Panc1 (cell line): ENCODE results near the gene NR3C1. TPM values are rescaled to one million over a fixed set of nuclear protein-coding genes. Genes with fewer than 3 reads are reported as not detected.

Source experiments
- ATAC-seq: fragments of 200-7000 bp; cut with Tn5 transposase; 2 replicates; pipeline ENCODE4 v1.9.1; 2020; ENCODE audit warnings: mild to moderate bottlenecking, moderate library complexity
- BruUV-seq: library from RNA; stranded (reverse); fragments of 400-500 nt; replicated peaks from 2 replicates; lab custom pipeline; 2021; lab: Mats Ljungman, UMichigan
- CTCF ChIA-PET: fragments of 300-600 bp; sonication (Branson Sonifier 250); formaldehyde crosslinking; loops from one replicate; lab custom pipeline; 2022; ENCODE audit warnings: antibody characterized with exemption; lab: Charles Lee
- POLR2A ChIA-PET: fragments of 300-600 bp; sonication (Branson Sonifier 250); formaldehyde crosslinking; loops from one replicate; lab custom pipeline; 2022; ENCODE audit warnings: antibody characterized with exemption; lab: Charles Lee
- DNase-seq: peaks from one replicate; pipeline ENCODE4 v3.0.0-alpha.2; 2010; ENCODE audit warnings: low read depth, low spot score
- H3K27ac ChIP-seq: 2 replicates; pipeline ENCODE4 v1.5.1; 2011; ENCODE audit warnings: mild to moderate bottlenecking, low read length, inconsistent platforms
- H3K27me3 ChIP-seq: fragments of 200-500 bp; sonication (Bioruptor generic); 2 replicates; pipeline ENCODE4 v1.6.0; 2014; ENCODE audit warnings: low read length, inconsistent platforms; ENCODE audit not compliant: control insufficient read depth, insufficient read depth
- H3K36me3 ChIP-seq: fragments of 200-500 bp; sonication (Bioruptor generic); 2 replicates; pipeline ENCODE4 v1.5.1; 2014; ENCODE audit warnings: inconsistent platforms, mild to moderate bottlenecking, low read length, moderate library complexity; ENCODE audit not compliant: control insufficient read depth, insufficient read depth
- H3K4me1 ChIP-seq: 2 replicates; pipeline ENCODE4 v1.5.1; 2011; ENCODE audit warnings: inconsistent platforms, mild to moderate bottlenecking, low read length, moderate library complexity; ENCODE audit not compliant: control insufficient read depth, insufficient read depth
- H3K4me3 ChIP-seq, 2 experiments: 2 replicates each; pipeline ENCODE4 v1.5.1; 2011 to 2012; ENCODE audit warnings: low read depth in 2 of 2, low read length in 2 of 2, mild to moderate bottlenecking in 2 of 2, inconsistent platforms in 1 of 2, moderate library complexity in 1 of 2
- H3K9me3 ChIP-seq: fragments of 200-500 bp; sonication (Bioruptor generic); 2 replicates; pipeline ENCODE4 v1.5.1; 2014; ENCODE audit warnings: low read depth, mild to moderate bottlenecking, inconsistent platforms, low read length, moderate library complexity; ENCODE audit not compliant: control insufficient read depth, insufficient read depth
- CTCF ChIP-seq: fragments of 450-650 bp; IDR thresholded peaks from 2 replicates; pipeline ENCODE4 v1.5.1; 2017; ENCODE audit warnings: mild to moderate bottlenecking
- POLR2AphosphoS5 ChIP-seq: IDR thresholded peaks from 2 replicates; pipeline ENCODE4 v1.6.1; 2012; ENCODE audit warnings: mild to moderate bottlenecking, low read depth, low read length, moderate library complexity
- SIN3A ChIP-seq: IDR thresholded peaks from 2 replicates; pipeline ENCODE4 v1.6.1; 2012; ENCODE audit warnings: low read depth, mild to moderate bottlenecking, low read length, moderate library complexity, borderline replicate concordance; ENCODE audit not compliant: insufficient read depth
- TCF7L2 ChIP-seq: IDR thresholded peaks from 2 replicates; pipeline ENCODE4 v1.6.1; 2011; ENCODE audit warnings: mild to moderate bottlenecking, low read depth, low read length, inconsistent platforms
- in situ Hi-C: cut with HindIII; loops from 2 replicates; pipeline ENCODE4 v1.10.0; 2016; ENCODE audit warnings: low sequenced_read_pairs, low pct_unique_long_range_greater_than_20kb
- intact Hi-C: fragments of 100-400 bp; cut with micrococcal nuclease; formaldehyde crosslinking; loops from one replicate; pipeline ENCODE4 v1.10.0; 2022; ENCODE audit not compliant: unreplicated experiment
- total RNA-seq: library from RNA; stranded (reverse); gene quantifications from one replicate; pipeline ENCODE4 v1.2.1, GENCODE V29; 2021; ENCODE audit not compliant: unreplicated experiment
- TF ChIP-seq, protein P1 (sequence below), 2 experiments: IDR thresholded peaks; 2 replicates each; pipeline ENCODE4 v1.6.1; 2011 to 2012; ENCODE audit warnings: low read depth in 2 of 2, control low read depth in 1 of 2, low read length in 1 of 2, mild to moderate bottlenecking in 1 of 2, moderate library complexity in 1 of 2; ENCODE audit not compliant: insufficient read depth in 1 of 2

NR3C1 gene
- total RNA-seq, 1 experiment from 2014 or later = 52.6 TPM

DNA sequence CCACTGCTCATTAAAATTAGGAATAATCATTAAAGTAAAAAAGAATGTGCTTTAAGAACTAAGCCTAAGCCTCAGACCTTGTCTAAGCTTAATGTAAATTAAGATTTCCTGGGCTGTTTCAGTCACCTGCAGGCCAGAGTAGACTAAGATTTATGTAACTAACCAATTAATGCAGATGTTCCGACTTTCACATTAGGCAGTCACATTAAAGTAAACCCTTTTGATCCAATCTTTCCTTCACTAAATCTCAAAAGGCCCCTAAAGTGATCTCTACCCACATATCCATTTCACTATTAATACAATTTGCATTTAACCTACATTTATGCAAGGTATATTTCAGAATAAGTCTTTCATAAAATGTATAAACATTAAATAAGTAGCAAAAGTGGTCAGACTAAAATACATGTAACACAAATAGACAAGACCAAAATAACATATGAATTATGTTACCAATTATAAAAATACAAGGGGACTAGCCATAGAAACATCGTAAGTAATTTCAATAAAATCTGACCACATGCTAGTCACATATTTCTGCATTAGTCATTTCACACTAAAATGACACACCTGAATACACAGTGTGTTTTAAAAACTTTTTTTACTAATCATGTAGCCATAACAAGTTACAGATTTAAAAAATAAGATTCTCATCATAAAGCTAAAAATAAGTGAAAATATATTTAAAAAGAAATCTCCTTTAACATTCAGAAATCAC is 7.7 kb downstream of the NR3C1 start:
- H3K4me1 ChIP-seq = peaks cover 59% of the 10 kb centered on the region
- no peaks in the 10 kb centered on the region for H3K27me3 ChIP-seq
- peak overlapping the region in 1 of 2 experiments; percentile 91; a peak in 1 of 4 replicates for H3K4me3 ChIP-seq
- peak overlapping the region; percentile 73; the same call in 1 of the 2 replicates for H3K27ac ChIP-seq
- intact Hi-C loops (loop anchor here (10.0 kb wide), 1 partner anchor 91 kb away; no protein-coding TSS in a partner anchor), in situ Hi-C loops (no loop called here)
- ATAC-seq = no peak
- no TSS peak for BruUV-seq
- peaks cover 8% of the 10 kb centered on the region; the same call in 1 of the 2 replicates for H3K36me3 ChIP-seq
- no peaks in the 10 kb centered on the region for H3K9me3 ChIP-seq
- no peak for DNase-seq
- CTCF ChIA-PET = interaction anchor here (0.6 kb wide), 1 partner anchor 286 kb away, joined by 3 read pairs; no protein-coding TSS in a partner anchor
- POLR2A ChIA-PET = no interaction called here
- TF ChIP-seq, protein P1, sequence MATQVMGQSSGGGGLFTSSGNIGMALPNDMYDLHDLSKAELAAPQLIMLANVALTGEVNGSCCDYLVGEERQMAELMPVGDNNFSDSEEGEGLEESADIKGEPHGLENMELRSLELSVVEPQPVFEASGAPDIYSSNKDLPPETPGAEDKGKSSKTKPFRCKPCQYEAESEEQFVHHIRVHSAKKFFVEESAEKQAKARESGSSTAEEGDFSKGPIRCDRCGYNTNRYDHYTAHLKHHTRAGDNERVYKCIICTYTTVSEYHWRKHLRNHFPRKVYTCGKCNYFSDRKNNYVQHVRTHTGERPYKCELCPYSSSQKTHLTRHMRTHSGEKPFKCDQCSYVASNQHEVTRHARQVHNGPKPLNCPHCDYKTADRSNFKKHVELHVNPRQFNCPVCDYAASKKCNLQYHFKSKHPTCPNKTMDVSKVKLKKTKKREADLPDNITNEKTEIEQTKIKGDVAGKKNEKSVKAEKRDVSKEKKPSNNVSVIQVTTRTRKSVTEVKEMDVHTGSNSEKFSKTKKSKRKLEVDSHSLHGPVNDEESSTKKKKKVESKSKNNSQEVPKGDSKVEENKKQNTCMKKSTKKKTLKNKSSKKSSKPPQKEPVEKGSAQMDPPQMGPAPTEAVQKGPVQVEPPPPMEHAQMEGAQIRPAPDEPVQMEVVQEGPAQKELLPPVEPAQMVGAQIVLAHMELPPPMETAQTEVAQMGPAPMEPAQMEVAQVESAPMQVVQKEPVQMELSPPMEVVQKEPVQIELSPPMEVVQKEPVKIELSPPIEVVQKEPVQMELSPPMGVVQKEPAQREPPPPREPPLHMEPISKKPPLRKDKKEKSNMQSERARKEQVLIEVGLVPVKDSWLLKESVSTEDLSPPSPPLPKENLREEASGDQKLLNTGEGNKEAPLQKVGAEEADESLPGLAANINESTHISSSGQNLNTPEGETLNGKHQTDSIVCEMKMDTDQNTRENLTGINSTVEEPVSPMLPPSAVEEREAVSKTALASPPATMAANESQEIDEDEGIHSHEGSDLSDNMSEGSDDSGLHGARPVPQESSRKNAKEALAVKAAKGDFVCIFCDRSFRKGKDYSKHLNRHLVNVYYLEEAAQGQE (IDR thresholded peaks at IDR 0.05; ENCODE audit: insufficient read depth in 1 of 2, low read depth in 2 of 2, low read length in 1 of 2) = no peak
- TF ChIP-seq CTCF (no peak), TCF7L2 (no peak), POLR2AphosphoS5 (no peak), SIN3A (no peak)

GRCh38 chr5:143393524-143393923 is 10.0 kb downstream of the NR3C1 start:
- in situ Hi-C loops (no loop called here), intact Hi-C loops (loop anchor here (10.0 kb wide), 1 partner anchor 89 kb away; no protein-coding TSS in a partner anchor)
- CTCF ChIA-PET = no interaction called here
- no peak overlapping the region for H3K4me3 ChIP-seq
- peak overlapping the region; percentile 69; the same call in 1 of the 2 replicates for H3K27ac ChIP-seq
- no peaks in the 10 kb centered on the region; the same call in 1 of the 2 replicates for H3K36me3 ChIP-seq
- H3K9me3 ChIP-seq = no peaks in the 10 kb centered on the region
- POLR2A ChIA-PET = interaction anchor here (0.6 kb wide), 1 partner anchor 285 kb away, joined by 3 read pairs; no protein-coding TSS in a partner anchor
- ATAC-seq (no peak), DNase-seq (no peak)
- no TSS peak for BruUV-seq
- no peaks in the 10 kb centered on the region for H3K27me3 ChIP-seq
- no peak for TF ChIP-seq CTCF
- TF ChIP-seq POLR2AphosphoS5 = no peak
- TF ChIP-seq SIN3A = no peak
- TF ChIP-seq, protein P1 (IDR thresholded peaks at IDR 0.05; ENCODE audit: insufficient read depth in 1 of 2, low read depth in 2 of 2, low read length in 1 of 2) = no peak
- TF ChIP-seq TCF7L2 = no peak
- H3K4me1 ChIP-seq = peaks cover 47% of the 10 kb centered on the region
